Measurements from ENCODE around the gene CYP8B1. TPM values are rescaled to one million over a fixed set of nuclear protein-coding genes. Genes with fewer than 3 reads are reported as not detected.
"Not testable (repeated sequence)": the region's sequence is repeated elsewhere in the genome, so short reads cannot be mapped to it uniquely, and the experiment has no call there.

CYP8B1 gene
- total RNA-seq, 1 donor from 2014 or later, result not detected

DNA sequence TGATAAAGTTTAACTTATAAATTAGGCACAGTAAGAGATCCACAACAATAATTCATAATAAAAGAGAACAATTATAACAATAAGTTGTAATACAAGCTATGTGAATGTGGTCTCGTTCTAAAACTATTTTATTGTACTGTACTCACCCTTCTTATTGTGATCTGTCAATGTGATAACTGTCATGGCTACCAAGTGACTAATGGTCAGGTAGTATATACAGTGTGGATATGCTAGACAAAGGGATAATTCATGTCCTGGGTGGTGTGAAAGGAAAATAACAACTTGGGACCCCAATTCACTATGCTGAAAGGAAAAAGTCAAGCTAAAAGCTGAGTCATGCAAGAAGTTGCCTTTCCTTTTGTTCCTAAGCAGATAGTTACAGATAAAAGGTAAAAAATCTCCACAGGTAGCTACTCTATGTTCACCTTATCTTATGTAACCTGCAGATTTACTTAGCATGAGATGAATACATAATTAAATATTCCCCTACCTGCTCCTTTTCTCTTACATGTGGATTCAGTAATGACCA, 10.7 kb upstream of the CYP8B1 start:
- DNase-seq (ENCODE audit: low spot score in 2 of 2), result no peak
- no peak for FAIRE-seq

DNA sequence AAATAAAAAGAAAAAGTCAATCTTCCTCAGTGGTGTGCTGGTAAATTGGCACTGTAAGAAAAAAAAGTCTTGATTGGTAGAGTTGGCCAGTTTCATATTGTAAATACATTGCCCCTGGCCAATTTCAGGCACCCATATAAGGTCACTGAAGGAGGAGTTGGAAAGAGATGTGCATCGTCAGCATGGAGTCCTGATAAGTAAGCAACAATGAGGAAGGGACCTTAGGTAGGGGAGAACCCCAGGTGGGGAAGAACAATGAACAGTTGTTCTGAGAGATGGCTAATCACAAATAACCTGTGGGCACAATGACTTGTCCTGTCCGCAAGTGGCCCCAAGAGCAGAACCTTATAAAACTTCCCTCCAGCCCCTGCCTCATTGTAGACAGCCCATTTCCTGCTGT, 8.6 kb upstream of the CYP8B1 start:
- DNase-seq (ENCODE audit: low spot score in 2 of 2) (no peak), FAIRE-seq (no peak)

DNA sequence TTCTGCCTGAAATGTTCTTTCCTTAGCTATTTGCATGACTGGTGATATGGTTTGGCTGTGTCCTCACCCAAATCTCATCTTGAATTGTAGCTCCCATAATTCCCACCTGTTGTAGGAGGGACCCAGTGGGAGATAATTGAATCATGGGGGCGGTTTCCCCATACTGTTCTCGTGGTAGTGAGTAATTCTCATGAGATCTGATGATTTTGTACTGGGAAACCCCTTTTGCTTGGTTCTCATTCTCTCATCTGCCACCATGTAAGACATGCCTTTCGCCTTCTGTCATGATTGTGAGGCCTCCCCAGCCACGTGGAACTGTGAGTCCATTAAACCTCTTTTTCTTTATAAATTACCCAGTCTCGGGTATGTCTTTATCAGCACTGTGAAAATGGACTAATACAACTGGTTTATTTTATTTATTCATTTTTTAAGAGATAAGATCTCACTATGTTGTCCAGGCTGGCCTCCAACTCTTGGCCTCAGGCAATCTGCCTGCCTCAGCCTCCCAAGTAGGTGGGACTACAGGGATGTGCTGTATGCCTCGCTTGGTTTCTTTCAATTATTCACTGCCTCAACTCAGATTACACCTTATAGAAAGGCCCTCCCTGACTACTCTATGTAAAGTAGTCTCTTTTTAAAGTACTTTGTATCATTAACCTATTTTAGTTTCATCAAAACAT, 7.7 kb upstream of the CYP8B1 start:
- DNase-seq (ENCODE audit: low spot score in 2 of 2); FAIRE-seq: not testable (repeated sequence)

DNA sequence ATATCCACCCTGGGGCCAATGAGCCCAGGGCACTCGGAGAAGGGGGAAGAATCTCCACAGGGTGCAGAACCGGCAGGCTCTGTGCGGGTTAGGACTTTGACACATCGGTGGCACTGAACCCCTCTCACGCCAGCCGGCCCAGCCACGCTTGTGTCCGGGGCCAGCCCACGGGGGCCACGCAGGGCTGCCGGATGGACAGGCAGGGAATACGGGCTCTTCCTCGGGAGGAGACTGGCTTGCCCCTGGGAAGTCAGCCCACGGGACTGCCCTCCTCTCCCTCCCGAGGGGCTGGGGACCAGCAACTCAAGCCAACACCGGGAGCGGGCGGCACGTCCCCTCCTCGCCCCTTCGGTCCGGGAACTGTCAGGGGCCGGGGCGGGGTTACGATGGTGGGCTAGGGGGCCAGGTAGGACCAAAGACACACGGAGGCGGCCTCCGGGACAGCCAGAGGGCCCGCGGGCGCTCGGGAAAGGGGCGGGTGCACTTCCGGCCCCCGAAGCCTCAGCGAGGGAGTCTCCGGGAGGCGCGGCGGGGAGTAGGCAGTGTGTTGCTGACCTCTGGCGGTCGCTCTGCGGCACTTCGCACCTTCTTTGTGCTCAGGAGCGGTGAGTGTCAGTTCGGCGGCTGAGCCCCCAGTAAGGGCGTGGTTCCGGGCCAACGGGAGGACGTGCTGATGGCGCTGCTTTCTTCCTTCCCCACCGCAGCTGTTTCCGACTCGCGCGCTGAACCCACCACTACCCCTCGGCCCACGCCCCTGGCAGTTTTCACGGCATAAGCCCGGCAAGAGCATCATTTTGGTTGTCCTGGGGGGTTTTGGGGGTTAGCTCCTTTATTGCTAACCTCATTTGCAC, 5.1 kb upstream of the CYP8B1 start:
- DNase-seq (ENCODE audit: low spot score in 2 of 2), result peak; percentile 74 to 92
- FAIRE-seq, result no peak

DNA sequence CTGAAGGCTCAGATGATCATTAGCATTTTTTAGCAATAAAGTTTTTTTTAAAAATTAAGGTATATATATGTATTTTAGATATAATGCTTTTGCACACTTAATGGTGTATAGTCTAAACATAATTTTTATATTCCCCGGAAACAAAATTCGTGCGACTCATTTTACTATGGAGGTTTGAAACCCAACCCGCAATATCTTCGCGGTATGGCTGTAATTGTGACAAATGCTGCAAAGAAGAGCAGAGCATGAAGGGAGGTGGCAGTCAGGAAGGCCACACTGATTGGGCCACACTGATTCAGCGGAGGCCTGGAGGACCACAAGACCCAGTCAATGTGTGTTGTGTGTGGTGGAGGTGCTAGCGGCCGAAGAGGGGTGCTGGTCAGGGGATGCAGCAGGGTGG, 4.5 kb upstream of the CYP8B1 start:
- no peak for DNase-seq (ENCODE audit: low spot score in 2 of 2)
- FAIRE-seq, result no peak

DNA sequence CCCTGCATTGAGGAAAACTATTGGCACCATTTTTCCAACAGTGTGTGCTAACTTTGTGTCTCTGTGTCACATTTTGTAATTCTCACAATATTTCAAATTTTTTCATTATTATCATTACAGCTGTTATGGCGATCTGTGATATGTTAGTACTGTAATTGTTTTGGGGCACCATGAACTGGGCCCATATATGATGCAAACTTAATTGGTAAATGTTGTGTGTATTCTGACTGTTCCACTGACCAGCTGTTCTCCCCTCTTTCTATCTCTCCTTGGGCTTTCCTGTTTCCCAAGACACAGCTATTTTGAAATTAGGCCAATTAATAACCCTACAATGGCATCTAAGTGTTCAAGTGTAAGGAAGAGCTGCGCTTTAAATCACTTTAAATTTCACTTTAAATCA, 2.2 kb upstream of the CYP8B1 start:
- FAIRE-seq, result no peak
- DNase-seq (ENCODE audit: low spot score in 2 of 2), result no peak

DNA sequence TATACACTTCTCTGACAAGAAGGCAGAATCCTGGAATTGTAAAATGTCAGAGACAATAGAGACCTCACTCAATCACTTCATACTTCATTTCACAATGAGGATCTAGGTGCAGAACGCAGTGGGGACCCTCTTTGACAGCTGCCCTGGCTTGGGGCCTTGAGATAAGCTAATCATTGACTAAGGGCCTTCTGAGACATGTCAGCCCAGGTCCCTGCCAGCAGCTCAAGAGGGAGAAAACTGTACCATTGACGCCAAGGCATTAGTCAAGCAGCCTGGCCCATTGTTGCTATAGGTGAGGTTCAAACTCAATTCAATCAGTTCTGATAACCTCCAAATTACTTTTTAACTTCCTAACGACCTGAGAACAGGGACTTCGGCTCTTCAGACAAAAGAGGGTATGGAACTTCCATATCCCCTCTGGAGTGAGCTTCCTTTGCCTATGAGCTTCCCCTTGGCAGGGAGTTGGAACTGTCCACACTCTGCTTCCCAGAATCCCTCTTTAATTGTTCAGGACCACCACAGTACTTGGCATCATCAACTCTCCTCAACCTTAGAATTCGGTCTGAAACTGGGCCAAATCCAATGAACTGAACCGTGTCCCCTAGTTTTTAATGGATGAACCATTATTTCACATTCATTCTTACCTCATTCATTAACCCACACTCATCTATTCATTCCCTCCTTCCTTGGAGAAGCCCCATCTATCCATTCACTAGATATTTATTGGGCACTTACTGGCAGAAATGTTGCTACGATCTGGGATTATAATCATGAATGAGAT, 1.5 kb upstream of the CYP8B1 start:
- DNase-seq (ENCODE audit: low spot score in 2 of 2) (no peak), FAIRE-seq (no peak)

DNA sequence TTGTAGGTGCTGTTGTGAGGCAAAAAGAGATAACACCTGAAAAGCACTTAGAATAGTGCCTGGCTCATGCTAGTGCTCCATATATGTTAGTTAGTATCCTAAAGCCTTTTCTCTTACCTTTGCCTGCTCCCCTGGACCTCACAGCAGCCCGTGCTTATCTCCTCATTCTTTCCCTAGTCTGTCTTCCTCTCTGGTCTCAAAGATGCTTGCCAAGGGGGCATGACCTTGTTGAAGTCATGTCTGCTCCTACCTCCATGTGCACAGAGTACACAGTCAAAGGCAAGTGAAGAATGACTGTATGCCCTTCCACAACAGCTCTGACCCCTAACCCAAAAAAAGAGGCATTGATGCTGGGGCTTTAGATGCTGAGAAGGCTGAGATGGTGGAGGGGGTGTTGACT, 722 bp upstream of the CYP8B1 start:
- no peak for FAIRE-seq

DNA sequence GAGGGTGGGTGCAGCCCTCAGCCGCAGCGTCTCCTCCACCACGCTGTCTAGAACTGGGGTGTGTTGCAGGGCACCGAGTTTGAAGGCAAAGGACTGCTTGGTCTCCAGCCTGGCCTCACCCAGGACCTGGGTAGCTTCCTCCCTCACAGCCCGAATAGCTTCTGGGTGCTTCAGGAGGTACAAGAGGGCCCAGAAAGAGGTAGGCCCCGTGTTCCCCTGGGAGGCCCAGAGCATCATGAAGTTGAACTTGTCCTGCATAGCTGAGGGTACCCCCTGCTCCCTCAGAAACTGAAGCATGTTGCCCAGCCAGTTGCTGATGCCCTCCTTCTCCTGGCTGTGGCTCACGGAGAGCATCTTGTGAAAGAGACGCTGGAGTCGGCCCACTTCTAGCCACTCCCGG, 930 bp downstream of the CYP8B1 start:
- FAIRE-seq, result no peak
- no peak for DNase-seq (ENCODE audit: low spot score in 2 of 2)

More for the DNA sequence above, 722 bp upstream of the CYP8B1 start:
- no peak for DNase-seq (ENCODE audit: low spot score in 2 of 2)

DNA sequence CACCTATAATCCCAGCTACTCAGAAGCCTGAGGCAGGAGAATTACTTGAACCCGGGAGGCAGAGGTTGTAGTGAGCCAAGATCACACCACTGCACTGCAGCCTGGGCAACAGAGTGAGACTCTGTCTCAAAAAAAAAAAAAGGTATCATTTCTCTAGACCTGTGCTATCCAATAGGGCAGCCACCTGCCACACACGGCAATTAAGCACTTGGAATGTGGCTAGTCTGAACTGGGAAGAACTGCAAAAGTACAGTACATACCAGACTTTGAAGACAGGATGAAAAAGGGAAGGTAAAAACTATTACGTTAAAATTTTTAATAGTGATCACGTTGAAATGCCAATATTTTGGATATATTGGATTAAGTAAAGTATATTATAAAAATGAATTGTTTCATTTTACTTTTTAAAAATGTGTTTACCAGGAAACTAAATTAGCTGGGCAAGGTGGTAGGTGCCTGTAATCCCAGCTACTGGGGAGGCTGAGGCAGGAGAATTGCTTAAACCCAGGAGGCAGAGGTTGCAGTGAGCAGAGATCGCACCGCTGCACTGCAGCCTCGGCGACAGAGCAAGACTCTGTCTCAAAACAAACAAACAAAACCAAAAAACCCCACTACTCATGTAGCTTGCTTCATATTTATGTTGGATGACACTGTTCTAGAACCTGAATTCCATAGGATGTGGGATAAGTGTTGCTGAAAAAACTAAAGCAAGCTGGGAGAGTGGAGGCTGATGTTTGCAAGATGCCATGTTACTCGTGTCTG, 2.3 kb downstream of the CYP8B1 start:
- FAIRE-seq (no peak), DNase-seq (ENCODE audit: low spot score in 2 of 2) (no peak)

DNA sequence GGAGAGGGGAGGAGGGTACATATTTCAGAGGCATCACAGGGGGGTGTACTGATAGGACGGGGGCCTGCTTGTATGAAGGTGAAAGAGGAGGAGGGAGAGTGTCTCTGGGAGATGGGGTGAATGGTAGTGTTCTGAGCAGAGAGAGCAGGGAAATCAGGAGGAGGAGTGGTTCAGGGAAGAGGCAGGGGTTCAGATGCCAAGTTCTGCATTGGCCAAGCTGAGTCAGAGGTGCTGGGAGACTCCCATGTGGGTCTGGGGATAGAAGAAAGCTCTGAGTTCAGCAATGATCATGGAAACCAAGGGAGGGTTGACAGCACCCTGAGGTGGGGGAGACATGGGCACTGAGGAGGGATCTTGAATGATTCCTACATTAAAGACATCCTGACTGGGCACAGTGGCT, 3.0 kb downstream of the CYP8B1 start:
- no peak for DNase-seq (ENCODE audit: low spot score in 2 of 2)
- FAIRE-seq, result no peak

DNA sequence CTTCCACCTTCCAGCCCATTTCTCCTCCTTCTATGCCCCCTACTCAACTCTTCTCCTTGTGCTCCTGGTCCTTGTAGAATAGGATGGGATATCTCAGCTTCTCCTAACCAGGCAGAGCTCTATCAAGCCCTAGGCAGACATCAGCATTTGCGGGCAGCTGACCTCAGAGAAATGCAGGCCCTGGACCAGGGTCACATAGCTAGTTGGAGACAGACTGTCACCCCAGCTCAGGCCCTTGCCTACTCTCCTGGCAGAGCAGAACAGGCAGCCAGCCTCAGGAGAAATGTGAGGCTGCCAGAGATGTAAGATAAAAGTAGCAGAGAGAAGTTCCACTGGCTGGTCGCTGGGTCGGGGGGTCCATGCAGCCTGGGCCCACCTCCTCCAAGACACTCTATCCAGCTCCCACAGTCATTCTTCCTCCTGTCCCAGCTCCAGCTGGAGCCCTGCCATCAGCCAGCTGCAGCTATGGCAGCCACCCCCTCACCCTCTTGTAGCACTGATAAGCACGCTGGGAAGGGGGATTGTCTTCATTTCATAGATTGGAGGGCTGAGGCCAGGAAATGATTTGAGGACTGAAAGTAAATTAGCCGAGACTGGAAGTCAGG, 4.0 kb downstream of the CYP8B1 start:
- FAIRE-seq (no peak), DNase-seq (ENCODE audit: low spot score in 2 of 2) (peak in 1 of 2 donors; percentile 41)

DNA sequence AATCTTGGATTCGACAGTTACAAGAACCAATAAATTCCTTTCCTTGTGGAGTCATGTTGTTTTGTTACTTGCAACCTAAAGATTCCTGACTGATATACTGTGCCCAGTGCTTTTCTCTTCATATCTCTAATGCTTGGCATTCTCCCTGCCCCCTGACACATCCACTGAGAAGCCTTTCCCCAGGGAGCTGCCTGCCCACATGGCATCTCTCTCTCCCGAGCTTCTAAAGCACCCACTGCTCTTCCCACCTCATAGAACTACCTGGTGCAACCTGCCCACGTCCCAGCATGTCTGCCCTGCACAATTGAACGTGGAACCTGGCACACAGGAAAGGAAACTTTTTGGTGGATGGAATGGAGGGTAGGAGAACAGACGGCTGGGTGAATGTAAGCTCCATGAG, 6.8 kb downstream of the CYP8B1 start:
- DNase-seq (ENCODE audit: low spot score in 2 of 2) (no peak), FAIRE-seq (no peak)

DNA sequence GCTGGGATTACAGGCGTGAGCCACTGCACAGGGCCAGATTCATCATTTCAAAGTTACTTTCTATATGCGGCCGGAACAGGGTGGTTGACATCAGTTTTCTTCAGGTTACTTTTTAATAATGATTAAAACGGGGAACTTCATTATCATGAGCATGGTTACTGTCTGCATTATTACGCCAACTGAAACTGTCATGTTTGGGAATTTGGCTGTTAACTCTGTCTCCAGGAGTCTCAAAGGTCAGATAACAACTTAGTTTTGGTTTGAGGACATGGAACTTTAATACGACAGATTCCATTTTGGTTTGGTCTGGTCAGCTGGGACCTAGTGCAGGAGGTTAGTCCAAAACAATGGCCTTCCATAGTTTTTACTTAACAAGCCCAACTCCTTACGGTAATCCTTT, 8.5 kb downstream of the CYP8B1 start:
- DNase-seq (ENCODE audit: low spot score in 2 of 2) (no peak), FAIRE-seq (no peak)

DNA sequence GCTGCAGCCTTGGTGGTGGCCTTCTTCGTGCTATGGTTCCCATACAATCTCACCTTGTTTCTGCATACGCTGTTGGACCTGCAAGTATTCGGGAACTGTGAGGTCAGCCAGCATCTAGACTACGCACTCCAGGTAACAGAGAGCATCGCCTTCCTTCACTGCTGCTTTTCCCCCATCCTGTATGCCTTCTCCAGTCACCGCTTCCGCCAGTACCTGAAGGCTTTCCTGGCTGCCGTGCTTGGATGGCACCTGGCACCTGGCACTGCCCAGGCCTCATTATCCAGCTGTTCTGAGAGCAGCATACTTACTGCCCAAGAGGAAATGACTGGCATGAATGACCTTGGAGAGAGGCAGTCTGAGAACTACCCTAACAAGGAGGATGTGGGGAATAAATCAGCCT, 10.4 kb downstream of the CYP8B1 start:
- FAIRE-seq, result no peak
- no peak for DNase-seq (ENCODE audit: low spot score in 2 of 2)

DNA sequence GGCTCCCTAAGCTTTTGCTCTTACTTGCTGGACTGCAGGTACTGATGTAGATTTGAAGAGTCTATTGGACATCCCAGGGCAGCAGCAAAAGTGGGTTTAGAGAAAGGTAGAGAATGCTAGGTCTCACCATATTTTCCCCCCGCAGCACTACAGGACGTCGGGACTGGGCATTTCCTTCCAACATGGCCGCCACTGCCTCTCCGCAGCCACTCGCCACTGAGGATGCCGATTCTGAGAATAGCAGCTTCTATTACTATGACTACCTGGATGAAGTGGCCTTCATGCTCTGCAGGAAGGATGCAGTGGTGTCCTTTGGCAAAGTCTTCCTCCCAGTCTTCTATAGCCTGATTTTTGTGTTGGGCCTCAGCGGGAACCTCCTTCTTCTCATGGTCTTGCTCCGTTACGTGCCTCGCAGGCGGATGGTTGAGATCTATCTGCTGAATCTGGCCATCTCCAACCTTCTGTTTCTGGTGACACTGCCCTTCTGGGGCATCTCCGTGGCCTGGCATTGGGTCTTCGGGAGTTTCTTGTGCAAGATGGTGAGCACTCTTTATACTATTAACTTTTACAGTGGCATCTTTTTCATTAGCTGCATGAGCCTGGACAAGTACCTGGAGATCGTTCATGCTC, 11.2 kb downstream of the CYP8B1 start:
- no peak for DNase-seq (ENCODE audit: low spot score in 2 of 2)
- no peak for FAIRE-seq

DNA sequence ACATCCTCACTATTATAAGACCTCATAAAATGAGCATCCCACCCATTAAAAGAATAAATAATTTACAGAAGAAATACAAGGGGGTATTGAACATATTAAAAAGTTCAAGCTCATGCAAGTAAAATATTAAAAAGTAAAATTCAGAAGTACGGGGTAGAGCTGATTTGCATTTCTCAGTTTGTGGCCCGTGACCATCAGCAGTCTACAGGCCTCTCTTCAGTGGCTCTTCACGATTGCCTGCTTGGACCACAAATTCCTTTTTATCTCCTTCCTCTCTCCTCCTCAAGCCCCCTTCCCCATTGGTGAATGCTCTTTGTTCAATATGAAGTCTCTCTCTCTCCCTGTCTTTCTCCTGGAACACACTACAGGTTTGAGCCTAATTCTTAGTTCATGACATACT, 19.1 kb downstream of the CYP8B1 start:
- FAIRE-seq (no peak), DNase-seq (ENCODE audit: low spot score in 2 of 2) (no peak)

DNA sequence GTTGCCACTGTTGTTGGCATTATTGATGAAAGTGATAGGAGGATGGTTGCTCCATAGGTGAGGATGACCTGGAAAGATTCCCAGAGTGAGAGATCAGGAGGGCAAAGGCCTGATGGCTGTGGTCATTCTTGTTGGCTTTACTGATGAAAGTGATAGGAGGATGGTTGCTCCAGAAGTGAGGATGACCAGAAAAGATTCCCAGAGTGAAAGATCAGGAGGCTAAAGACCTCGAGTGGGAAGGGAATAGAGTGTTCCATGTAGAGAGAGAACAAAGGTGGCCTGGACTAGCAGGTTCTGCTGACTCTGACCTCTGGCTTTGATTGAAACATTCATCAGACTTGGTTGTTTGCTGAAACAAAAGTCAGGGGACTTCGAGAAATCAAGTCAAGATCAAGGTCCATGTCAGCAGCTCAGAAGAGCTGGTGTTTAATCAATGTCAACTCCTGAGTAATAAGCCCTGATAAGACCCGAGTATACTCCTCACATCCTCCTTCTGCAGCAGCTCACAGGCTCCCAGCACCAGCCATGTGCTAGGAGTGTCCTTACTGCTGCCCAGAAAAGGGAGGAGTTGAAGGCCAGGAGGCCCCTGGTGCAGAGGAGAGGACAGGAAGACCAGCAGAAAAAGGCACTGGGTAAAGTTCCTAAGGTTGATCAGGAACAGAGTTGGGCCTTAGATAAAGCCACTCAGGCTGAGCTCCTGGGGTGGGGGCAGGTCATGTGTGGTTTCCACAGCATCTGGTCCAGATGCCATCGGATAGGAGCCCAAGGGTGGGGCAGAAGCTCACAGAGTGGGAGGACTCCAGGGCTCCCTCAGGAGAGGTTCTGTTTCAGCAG, 19.9 kb downstream of the CYP8B1 start:
- DNase-seq (ENCODE audit: low spot score in 2 of 2) (no peak), FAIRE-seq (no peak)

DNA sequence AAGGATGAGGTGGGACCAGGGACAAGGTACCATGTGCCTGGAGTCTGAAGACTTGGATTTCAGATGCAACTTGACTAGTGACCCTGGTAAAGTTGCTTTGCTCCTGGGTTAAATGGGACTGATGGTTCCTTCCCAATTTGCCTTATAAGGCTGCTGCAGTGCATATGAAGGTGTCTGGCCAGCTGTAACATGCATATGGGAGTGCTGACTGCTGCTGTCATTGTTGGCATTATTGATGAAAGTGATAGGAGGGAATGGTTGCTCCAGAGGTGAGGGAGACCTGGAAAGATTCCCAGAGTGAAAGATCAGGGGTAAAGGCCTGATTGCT, 20.5 kb downstream of the CYP8B1 start:
- DNase-seq (ENCODE audit: low spot score in 2 of 2), result no peak
- FAIRE-seq, result no peak

Data from frontal cortex (tissue), 4 donors.